ENCODE data around the gene SOX6.

GRCh38 chr11:16096336-16096735 is 260.0 kb downstream of the SOX6 start:
- TF ChIP-seq CTCF (IDR thresholded peaks at IDR 0.05) (no peak), POLR2A (IDR thresholded peaks at IDR 0.05) (no peak)

All from right lobe of liver (tissue), 4 donors.